A549 (cell line): ENCODE data around the gene TNPO2.

Source experiments
- BCL3 ChIP-seq: fragments of >200 bp; sonication (Bioruptor Twin); formaldehyde crosslinking; IDR thresholded peaks from 3 replicates; pipeline ENCODE4 v1.6.1; 2016
- CTCF ChIP-seq: fragments of >200 bp; sonication (Bioruptor Twin); formaldehyde crosslinking; IDR thresholded peaks from 3 replicates; pipeline ENCODE4 v1.5.1; 2016
- EP300 ChIP-seq, 2 experiments: fragments of >200 bp; sonication (Bioruptor Twin); formaldehyde crosslinking; IDR thresholded peaks; 2 replicates in 1 of 2; 3 replicates in 1 of 2; pipeline ENCODE4 v1.6.1; 2016 to 2017
- HMGXB4 ChIP-seq: fragments of 250-450 bp; sonication (Bioruptor Pico); IDR thresholded peaks from 2 replicates; pipeline ENCODE4 v1.5.0; 2021; ENCODE audit warnings: mild to moderate bottlenecking, moderate library complexity, borderline replicate concordance
- TP53 ChIP-seq: fragments of 250-450 bp; sonication (Bioruptor Pico); IDR thresholded peaks from 2 replicates; pipeline ENCODE4 v1.5.0; 2021; ENCODE audit warnings: mild to moderate bottlenecking, moderate library complexity
- ZSCAN20 ChIP-seq: fragments of 250-450 bp; sonication (Bioruptor Pico); IDR thresholded peaks from 2 replicates; pipeline ENCODE4 v1.8.0; 2022; ENCODE audit warnings: mild to moderate bottlenecking, moderate library complexity

- TF ChIP-seq CTCF = no peak
- TF ChIP-seq EP300 (IDR thresholded peaks at IDR 0.05) = no peak
- TF ChIP-seq HMGXB4 (CRISPR knock-in tag) = no peak
- TF ChIP-seq TP53 (CRISPR knock-in tag) = no peak
- TF ChIP-seq ZSCAN20 (CRISPR knock-in tag) = no peak
- TF ChIP-seq BCL3 = no peak
Measured at GRCh38 chr19:12676928-12677327, 46.8 kb downstream of the TNPO2 start.
